ENCODE data around the gene PPP2CA. TPM values are rescaled to one million over a fixed set of nuclear protein-coding genes. Genes with fewer than 3 reads are reported as not detected.

Gene PPP2CA
- total and polyA plus RNA-seq, 9 of the 15 experiments (the other 6 are each of a cell fraction or from before 2014, with no cell fraction given) = 23.0 to 257 (median 109) TPM

DNA sequence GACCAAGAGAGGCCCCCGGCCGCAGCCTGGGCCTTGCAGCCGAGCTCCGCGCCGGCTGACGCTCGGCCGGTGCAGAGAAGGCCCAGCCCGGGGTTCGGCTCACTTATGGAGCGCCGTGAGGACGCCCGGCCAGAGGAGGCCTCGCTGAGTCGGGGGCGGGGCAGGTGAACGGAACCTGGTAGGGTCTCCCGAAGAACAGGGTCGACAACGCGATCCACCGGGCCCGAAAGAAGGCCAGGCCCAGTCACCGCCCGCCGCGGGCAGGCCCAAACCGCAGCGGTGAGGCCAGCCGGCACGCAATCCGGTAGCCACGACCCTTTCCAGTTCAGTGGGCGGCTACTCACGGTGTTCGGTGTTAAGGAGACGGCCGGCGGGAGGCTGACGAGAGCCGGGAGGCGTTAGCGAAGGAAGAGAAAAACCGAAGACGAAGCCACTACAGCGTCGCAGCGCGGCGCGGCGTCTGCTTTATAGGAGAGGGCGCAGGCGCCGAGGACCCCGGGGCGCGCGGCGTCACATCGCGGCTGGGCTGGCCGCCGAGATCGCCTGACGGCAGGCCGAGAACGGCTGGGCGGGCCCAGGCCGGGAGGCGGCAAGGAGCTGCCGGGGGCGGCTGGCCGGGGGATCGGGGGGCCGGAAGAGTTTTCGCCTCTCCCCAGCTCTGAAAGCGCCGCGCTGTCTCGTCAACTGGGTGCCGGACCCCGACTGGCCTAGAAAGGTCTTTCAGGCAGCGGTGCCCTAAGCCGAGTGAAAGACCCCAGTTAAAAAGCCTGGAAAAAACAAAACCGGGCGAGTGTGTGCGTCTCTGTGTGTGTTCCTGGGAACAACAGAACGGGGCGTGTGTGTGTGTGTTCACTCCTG is 49.1 kb downstream of the PPP2CA start, which contains the start of gene SKP1 (continued):
- TF ChIP-seq, protein P1, sequence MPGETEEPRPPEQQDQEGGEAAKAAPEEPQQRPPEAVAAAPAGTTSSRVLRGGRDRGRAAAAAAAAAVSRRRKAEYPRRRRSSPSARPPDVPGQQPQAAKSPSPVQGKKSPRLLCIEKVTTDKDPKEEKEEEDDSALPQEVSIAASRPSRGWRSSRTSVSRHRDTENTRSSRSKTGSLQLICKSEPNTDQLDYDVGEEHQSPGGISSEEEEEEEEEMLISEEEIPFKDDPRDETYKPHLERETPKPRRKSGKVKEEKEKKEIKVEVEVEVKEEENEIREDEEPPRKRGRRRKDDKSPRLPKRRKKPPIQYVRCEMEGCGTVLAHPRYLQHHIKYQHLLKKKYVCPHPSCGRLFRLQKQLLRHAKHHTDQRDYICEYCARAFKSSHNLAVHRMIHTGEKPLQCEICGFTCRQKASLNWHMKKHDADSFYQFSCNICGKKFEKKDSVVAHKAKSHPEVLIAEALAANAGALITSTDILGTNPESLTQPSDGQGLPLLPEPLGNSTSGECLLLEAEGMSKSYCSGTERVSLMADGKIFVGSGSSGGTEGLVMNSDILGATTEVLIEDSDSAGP (CRISPR knock-in tag; IDR thresholded peaks at IDR 0.05) = no peak
- TF ChIP-seq NCOA1 (IDR thresholded peaks at IDR 0.05; ENCODE audit: low read depth) (no peak), ZBED1 (IDR thresholded peaks at IDR 0.05) (peak; percentile 51; the same call in 1 of the 2 replicates), ZNF766 (CRISPR knock-in tag; conservative IDR thresholded peaks at IDR 0.05) (peak; percentile 64), MAFF (IDR thresholded peaks at IDR 0.05; ENCODE audit: low read length) (no peak), HSF4 (CRISPR knock-in tag; IDR thresholded peaks at IDR 0.05; ENCODE audit: borderline replicate concordance) (no peak), MYC (IDR thresholded peaks at IDR 0.05; ENCODE audit: low read depth, low read length) (peak; percentile 61), MYC (CRISPR knock-in tag; IDR thresholded peaks at IDR 0.05; ENCODE audit: borderline replicate concordance, low read depth) (peak; percentile 77; the same call in 1 of the 2 replicates), MEF2A (IDR thresholded peaks at IDR 0.05; ENCODE audit: control insufficient read depth, low read depth, low read length) (no peak), POLR2B (IDR thresholded peaks at IDR 0.05; ENCODE audit: low read depth, partially characterized antibody) (peak; percentile 98), ARID2 (IDR thresholded peaks at IDR 0.05) (no peak), ZNF408 (CRISPR knock-in tag; IDR thresholded peaks at IDR 0.05; ENCODE audit: low read depth) (no peak), COPS2 (conservative IDR thresholded peaks at IDR 0.05) (no peak)
- TF ChIP-seq, protein P2, sequence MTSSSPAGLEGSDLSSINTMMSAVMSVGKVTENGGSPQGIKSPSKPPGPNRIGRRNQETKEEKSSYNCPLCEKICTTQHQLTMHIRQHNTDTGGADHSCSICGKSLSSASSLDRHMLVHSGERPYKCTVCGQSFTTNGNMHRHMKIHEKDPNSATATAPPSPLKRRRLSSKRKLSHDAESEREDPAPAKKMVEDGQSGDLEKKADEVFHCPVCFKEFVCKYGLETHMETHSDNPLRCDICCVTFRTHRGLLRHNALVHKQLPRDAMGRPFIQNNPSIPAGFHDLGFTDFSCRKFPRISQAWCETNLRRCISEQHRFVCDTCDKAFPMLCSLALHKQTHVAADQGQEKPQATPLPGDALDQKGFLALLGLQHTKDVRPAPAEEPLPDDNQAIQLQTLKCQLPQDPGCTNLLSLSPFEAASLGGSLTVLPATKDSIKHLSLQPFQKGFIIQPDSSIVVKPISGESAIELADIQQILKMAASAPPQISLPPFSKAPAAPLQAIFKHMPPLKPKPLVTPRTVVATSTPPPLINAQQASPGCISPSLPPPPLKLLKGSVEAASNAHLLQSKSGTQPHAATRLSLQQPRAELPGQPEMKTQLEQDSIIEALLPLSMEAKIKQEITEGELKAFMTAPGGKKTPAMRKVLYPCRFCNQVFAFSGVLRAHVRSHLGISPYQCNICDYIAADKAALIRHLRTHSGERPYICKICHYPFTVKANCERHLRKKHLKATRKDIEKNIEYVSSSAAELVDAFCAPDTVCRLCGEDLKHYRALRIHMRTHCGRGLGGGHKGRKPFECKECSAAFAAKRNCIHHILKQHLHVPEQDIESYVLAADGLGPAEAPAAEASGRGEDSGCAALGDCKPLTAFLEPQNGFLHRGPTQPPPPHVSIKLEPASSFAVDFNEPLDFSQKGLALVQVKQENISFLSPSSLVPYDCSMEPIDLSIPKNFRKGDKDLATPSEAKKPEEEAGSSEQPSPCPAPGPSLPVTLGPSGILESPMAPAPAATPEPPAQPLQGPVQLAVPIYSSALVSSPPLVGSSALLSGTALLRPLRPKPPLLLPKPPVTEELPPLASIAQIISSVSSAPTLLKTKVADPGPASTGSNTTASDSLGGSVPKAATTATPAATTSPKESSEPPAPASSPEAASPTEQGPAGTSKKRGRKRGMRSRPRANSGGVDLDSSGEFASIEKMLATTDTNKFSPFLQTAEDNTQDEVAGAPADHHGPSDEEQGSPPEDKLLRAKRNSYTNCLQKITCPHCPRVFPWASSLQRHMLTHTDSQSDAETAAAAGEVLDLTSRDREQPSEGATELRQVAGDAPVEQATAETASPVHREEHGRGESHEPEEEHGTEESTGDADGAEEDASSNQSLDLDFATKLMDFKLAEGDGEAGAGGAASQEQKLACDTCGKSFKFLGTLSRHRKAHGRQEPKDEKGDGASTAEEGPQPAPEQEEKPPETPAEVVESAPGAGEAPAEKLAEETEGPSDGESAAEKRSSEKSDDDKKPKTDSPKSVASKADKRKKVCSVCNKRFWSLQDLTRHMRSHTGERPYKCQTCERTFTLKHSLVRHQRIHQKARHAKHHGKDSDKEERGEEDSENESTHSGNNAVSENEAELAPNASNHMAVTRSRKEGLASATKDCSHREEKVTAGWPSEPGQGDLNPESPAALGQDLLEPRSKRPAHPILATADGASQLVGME (CRISPR knock-in tag; IDR thresholded peaks at IDR 0.05) = no peak; the same call in 1 of the 2 replicates
- TF ChIP-seq, protein P3, sequence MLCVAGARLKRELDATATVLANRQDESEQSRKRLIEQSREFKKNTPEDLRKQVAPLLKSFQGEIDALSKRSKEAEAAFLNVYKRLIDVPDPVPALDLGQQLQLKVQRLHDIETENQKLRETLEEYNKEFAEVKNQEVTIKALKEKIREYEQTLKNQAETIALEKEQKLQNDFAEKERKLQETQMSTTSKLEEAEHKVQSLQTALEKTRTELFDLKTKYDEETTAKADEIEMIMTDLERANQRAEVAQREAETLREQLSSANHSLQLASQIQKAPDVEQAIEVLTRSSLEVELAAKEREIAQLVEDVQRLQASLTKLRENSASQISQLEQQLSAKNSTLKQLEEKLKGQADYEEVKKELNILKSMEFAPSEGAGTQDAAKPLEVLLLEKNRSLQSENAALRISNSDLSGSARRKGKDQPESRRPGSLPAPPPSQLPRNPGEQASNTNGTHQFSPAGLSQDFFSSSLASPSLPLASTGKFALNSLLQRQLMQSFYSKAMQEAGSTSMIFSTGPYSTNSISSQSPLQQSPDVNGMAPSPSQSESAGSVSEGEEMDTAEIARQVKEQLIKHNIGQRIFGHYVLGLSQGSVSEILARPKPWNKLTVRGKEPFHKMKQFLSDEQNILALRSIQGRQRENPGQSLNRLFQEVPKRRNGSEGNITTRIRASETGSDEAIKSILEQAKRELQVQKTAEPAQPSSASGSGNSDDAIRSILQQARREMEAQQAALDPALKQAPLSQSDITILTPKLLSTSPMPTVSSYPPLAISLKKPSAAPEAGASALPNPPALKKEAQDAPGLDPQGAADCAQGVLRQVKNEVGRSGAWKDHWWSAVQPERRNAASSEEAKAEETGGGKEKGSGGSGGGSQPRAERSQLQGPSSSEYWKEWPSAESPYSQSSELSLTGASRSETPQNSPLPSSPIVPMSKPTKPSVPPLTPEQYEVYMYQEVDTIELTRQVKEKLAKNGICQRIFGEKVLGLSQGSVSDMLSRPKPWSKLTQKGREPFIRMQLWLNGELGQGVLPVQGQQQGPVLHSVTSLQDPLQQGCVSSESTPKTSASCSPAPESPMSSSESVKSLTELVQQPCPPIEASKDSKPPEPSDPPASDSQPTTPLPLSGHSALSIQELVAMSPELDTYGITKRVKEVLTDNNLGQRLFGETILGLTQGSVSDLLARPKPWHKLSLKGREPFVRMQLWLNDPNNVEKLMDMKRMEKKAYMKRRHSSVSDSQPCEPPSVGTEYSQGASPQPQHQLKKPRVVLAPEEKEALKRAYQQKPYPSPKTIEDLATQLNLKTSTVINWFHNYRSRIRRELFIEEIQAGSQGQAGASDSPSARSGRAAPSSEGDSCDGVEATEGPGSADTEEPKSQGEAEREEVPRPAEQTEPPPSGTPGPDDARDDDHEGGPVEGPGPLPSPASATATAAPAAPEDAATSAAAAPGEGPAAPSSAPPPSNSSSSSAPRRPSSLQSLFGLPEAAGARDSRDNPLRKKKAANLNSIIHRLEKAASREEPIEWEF (CRISPR knock-in tag; IDR thresholded peaks at IDR 0.05) = no peak

Measured in K562 (cell line).